K562 (cell line): Measurements from ENCODE around the gene RAPGEF5. TPM values are rescaled to one million over a fixed set of nuclear protein-coding genes. Genes with fewer than 3 reads are reported as not detected.

Experiments
- ATAC-seq: fragments of 200-7000 bp; cut with Tn5 transposase; 3 replicates; pipeline ENCODE4 v1.9.1; 2020; ENCODE audit warnings: moderate library complexity
- BruUV-seq: library from RNA; stranded (reverse); fragments of 400-500 nt; replicated peaks from 2 replicates; lab custom pipeline; 2021; lab: Mats Ljungman, UMichigan
- CTCF ChIA-PET: fragments of 300-600 bp; formaldehyde crosslinking; extraction: SDS; loops from one replicate; lab custom pipeline; 2021; ENCODE audit warnings: low intra/inter-chr PET ratio; lab: Yijun Ruan, JAX
- POLR2A ChIA-PET: fragments of 300-600, 350-650 bp; sonication (Branson Sonifier 250); formaldehyde crosslinking; extraction: SDS; loops from one replicate; lab custom pipeline; 2021; ENCODE audit warnings: antibody characterized with exemption, inconsistent platforms; lab: Yijun Ruan, JAX
- DNase-seq, 4 experiments: peaks; one replicate each; pipeline versions ENCODE4 v3.0.0 to v3.0.0-alpha.2; 2011 to 2018; ENCODE audit warnings: low spot score in 3 of 4, mixed read lengths in 3 of 4; ENCODE audit errors: extremely low read depth in 1 of 4
- FAIRE-seq: peaks from 2 replicates; lab custom pipeline; 2011; peaks lifted over from hg19 to GRCh38; lab: Jason Lieb, UNC
- H2AFZ ChIP-seq: 2 replicates; pipeline ENCODE4 v1.6.0; 2011; ENCODE audit warnings: low read depth, low read length, control low read depth, inconsistent platforms
- H3K27ac ChIP-seq: fragments of 200-600 bp; 3 replicates; pipeline ENCODE4 v1.8.0; 2011; ENCODE audit warnings: low read depth, mild to moderate bottlenecking, control low read depth, inconsistent platforms, low read length, moderate library complexity, mixed read lengths; ENCODE audit errors: extremely low read depth
- H3K27me3 ChIP-seq, 2 experiments: fragments of 300-600 bp in 1 of 2; 2 replicates in 1 of 2; 3 replicates in 1 of 2; pipeline versions ENCODE4 v1.6.0 to v1.8.0; 2011; ENCODE audit warnings: inconsistent platforms in 2 of 2, low read length in 2 of 2, mild to moderate bottlenecking in 1 of 2, mixed read lengths in 1 of 2, moderate library complexity in 1 of 2; ENCODE audit not compliant: control insufficient read depth in 2 of 2, insufficient read depth in 2 of 2
- H3K36me3 ChIP-seq: fragments of 300-600 bp; 3 replicates; pipeline ENCODE4 v1.8.0; 2011; ENCODE audit warnings: mild to moderate bottlenecking, low read length, inconsistent platforms; ENCODE audit not compliant: control insufficient read depth, insufficient read depth
- H3K4me1 ChIP-seq, 2 experiments: fragments of 200-600 bp in 1 of 2; replicated peaks in 1 of 2; 2 replicates in 1 of 2; 3 replicates in 1 of 2; pipeline versions ENCODE4 v1.5.1 to v1.8.0; 2011; ENCODE audit warnings: inconsistent platforms in 2 of 2, low read length in 2 of 2, mild to moderate bottlenecking in 1 of 2, mixed read lengths in 1 of 2, moderate library complexity in 1 of 2; ENCODE audit not compliant: control insufficient read depth in 2 of 2, insufficient read depth in 2 of 2
- H3K4me2 ChIP-seq: 2 replicates; pipeline ENCODE4 v1.6.1; 2011; ENCODE audit warnings: low read length, control low read depth, inconsistent platforms, mixed read lengths; ENCODE audit not compliant: insufficient read depth
- H3K4me3 ChIP-seq: fragments of 200-600 bp; sonication (generic), shearing (Covaris generic); 2 replicates; pipeline ENCODE4 v1.5.1; 2016; ENCODE audit warnings: control low read depth, inconsistent platforms
- H3K79me2 ChIP-seq: fragments of 200-600 bp; 3 replicates; pipeline ENCODE4 v1.8.0; 2011; ENCODE audit warnings: low read length, inconsistent platforms; ENCODE audit not compliant: control insufficient read depth, insufficient read depth
- H3K9ac ChIP-seq, 2 experiments: 2 replicates each; pipeline versions ENCODE4 v1.6.0 to v1.6.1; 2011; ENCODE audit warnings: low read depth in 2 of 2, low read length in 2 of 2, control low read depth in 1 of 2, inconsistent platforms in 1 of 2, mild to moderate bottlenecking in 1 of 2, mixed read lengths in 1 of 2; ENCODE audit not compliant: insufficient read depth in 1 of 2
- H3K9me1 ChIP-seq: one replicate; pipeline ENCODE4 v1.6.0; 2011; ENCODE audit warnings: inconsistent platforms, mild to moderate bottlenecking, low read length, moderate library complexity; ENCODE audit not compliant: control insufficient read depth, insufficient read depth
- H3K9me3 ChIP-seq: replicated peaks from 2 replicates; pipeline ENCODE4 v1.5.1; 2011; ENCODE audit warnings: low read depth, low read length, inconsistent platforms; ENCODE audit not compliant: control insufficient read depth, insufficient read depth
- H4K20me1 ChIP-seq: replicated peaks from 2 replicates; pipeline ENCODE4 v1.6.1; 2011; ENCODE audit warnings: low read length, inconsistent platforms, mixed read lengths; ENCODE audit not compliant: control insufficient read depth, insufficient read depth
- FOXP1 ChIP-seq: sonication (generic); formaldehyde crosslinking; IDR thresholded peaks from 2 replicates; pipeline ENCODE4 v1.8.0; 2022; ENCODE audit warnings: mild to moderate bottlenecking, missing genetic modification reagents
- L3MBTL2 ChIP-seq: fragments of 450-650 bp; IDR thresholded peaks from 2 replicates; pipeline ENCODE4 v1.6.1; 2016; ENCODE audit warnings: mild to moderate bottlenecking, moderate library complexity
- MAX ChIP-seq: sonication (generic); formaldehyde crosslinking; IDR thresholded peaks from 2 replicates; pipeline ENCODE4 v1.9.0; 2022; ENCODE audit warnings: mild to moderate bottlenecking, missing genetic modification reagents
- PHF21A ChIP-seq: fragments of 450-650 bp; IDR thresholded peaks from 2 replicates; pipeline ENCODE4 v1.6.1; 2017; ENCODE audit warnings: low read depth, borderline replicate concordance
- WGBS: fragments of 100-300 bp; shearing (Covaris generic); methylation state at CpG from one replicate; pipeline ENCODE4 v1.1.6; 2016; ENCODE audit warnings: low coverage, mixed read lengths; ENCODE audit not compliant: insufficient coverage; ENCODE audit errors: missing lambda C conversion rate; 5-methylcytosine and 5-hydroxymethylcytosine counted together
- in situ Hi-C: fragments of 300-500 bp; cut with MboI; formaldehyde crosslinking; loops from 4 replicates; pipeline ENCODE4 v1.15.0; 2018; ENCODE audit warnings: inconsistent platforms, mixed read lengths
- intact Hi-C: fragments of 100-400 bp; cut with micrococcal nuclease; formaldehyde crosslinking; loops from 2 replicates; pipeline ENCODE4 v1.14.2; 2022
- polyA plus RNA-seq, 8 experiments: library from polyadenylated mRNA; depleted of rRNA in 4 of 8; stranded (reverse) in 5 of 8; unstranded in 3 of 8; fragments of >200 nt; fragmentation: Nextera tagmentation in 2 of 8; fragmentation: Illumina TruSeq in 1 of 8; extraction: Ambion mirVana in 2 of 8; extraction: Trizol in 1 of 8; gene quantifications; 2 replicates each; pipeline versions ENCODE4 v1.2.1 to v1.2.3, GENCODE V29; 2011 to 2014; ENCODE audit warnings: inconsistent platforms in 1 of 8, missing spikeins in 1 of 8
- total RNA-seq, 7 experiments: library from RNA; depleted of rRNA in 6 of 7; stranded (reverse); fragments of >200 nt in 6 of 7; fragmentation: Illumina TruSeq in 2 of 7; extraction: Trizol in 2 of 7; gene quantifications; 2 replicates each; pipeline versions ENCODE4 v1.2.1 to v1.2.3, GENCODE V29; 2011 to 2021; ENCODE audit warnings: low replicate concordance in 1 of 7
- TF ChIP-seq, protein P1 (sequence below), 2 experiments: IDR thresholded peaks; 2 replicates each; pipeline ENCODE4 v1.6.1; 2011; ENCODE audit warnings: borderline replicate concordance in 1 of 2, control low read depth in 1 of 2, low read depth in 1 of 2, low read length in 1 of 2, mild to moderate bottlenecking in 1 of 2, mixed read lengths in 1 of 2, moderate library complexity in 1 of 2; ENCODE audit not compliant: insufficient read depth in 1 of 2, insufficient read length in 1 of 2, poor library complexity in 1 of 2, severe bottlenecking in 1 of 2; ENCODE audit errors: extremely low read depth in 1 of 2
- TF ChIP-seq, protein P2 (sequence below): fragments of 450-650 bp; IDR thresholded peaks from 2 replicates; pipeline ENCODE4 v1.6.1; 2016; ENCODE audit warnings: mild to moderate bottlenecking, moderate library complexity

RAPGEF5 gene
- total and polyA plus RNA-seq, 9 of the 15 experiments (the other 6 are each of a cell fraction or from before 2014, with no cell fraction given), result 0.39 to 2.0 (median 1.1) TPM

- Histone ChIP-seq H3K9me3 (no peaks in the 10 kb centered on the region; the same call in 1 of the 2 replicates), H3K79me2 (no peaks in the 10 kb centered on the region)
- FAIRE-seq, result no peak
- TF ChIP-seq L3MBTL2 (peak; percentile 68), FOXP1 (CRISPR knock-in tag) (0 out of 2 replicates have a peak, but pooled peaks have one; percentile 29), PHF21A (no peak), MAX (CRISPR knock-in tag) (peak; percentile 38; the same call in 1 of the 2 replicates)
- TF ChIP-seq, protein P1, sequence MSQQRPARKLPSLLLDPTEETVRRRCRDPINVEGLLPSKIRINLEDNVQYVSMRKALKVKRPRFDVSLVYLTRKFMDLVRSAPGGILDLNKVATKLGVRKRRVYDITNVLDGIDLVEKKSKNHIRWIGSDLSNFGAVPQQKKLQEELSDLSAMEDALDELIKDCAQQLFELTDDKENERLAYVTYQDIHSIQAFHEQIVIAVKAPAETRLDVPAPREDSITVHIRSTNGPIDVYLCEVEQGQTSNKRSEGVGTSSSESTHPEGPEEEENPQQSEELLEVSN (IDR thresholded peaks at IDR 0.05; ENCODE audit: borderline replicate concordance in 1 of 2, extremely low read depth in 1 of 2, insufficient read depth in 1 of 2, insufficient read length in 1 of 2, low read depth in 1 of 2, low read length in 1 of 2, poor library complexity in 1 of 2, severe bottlenecking in 1 of 2), result peak in 1 of 2 experiments; percentile 26
- TF ChIP-seq, protein P2, sequence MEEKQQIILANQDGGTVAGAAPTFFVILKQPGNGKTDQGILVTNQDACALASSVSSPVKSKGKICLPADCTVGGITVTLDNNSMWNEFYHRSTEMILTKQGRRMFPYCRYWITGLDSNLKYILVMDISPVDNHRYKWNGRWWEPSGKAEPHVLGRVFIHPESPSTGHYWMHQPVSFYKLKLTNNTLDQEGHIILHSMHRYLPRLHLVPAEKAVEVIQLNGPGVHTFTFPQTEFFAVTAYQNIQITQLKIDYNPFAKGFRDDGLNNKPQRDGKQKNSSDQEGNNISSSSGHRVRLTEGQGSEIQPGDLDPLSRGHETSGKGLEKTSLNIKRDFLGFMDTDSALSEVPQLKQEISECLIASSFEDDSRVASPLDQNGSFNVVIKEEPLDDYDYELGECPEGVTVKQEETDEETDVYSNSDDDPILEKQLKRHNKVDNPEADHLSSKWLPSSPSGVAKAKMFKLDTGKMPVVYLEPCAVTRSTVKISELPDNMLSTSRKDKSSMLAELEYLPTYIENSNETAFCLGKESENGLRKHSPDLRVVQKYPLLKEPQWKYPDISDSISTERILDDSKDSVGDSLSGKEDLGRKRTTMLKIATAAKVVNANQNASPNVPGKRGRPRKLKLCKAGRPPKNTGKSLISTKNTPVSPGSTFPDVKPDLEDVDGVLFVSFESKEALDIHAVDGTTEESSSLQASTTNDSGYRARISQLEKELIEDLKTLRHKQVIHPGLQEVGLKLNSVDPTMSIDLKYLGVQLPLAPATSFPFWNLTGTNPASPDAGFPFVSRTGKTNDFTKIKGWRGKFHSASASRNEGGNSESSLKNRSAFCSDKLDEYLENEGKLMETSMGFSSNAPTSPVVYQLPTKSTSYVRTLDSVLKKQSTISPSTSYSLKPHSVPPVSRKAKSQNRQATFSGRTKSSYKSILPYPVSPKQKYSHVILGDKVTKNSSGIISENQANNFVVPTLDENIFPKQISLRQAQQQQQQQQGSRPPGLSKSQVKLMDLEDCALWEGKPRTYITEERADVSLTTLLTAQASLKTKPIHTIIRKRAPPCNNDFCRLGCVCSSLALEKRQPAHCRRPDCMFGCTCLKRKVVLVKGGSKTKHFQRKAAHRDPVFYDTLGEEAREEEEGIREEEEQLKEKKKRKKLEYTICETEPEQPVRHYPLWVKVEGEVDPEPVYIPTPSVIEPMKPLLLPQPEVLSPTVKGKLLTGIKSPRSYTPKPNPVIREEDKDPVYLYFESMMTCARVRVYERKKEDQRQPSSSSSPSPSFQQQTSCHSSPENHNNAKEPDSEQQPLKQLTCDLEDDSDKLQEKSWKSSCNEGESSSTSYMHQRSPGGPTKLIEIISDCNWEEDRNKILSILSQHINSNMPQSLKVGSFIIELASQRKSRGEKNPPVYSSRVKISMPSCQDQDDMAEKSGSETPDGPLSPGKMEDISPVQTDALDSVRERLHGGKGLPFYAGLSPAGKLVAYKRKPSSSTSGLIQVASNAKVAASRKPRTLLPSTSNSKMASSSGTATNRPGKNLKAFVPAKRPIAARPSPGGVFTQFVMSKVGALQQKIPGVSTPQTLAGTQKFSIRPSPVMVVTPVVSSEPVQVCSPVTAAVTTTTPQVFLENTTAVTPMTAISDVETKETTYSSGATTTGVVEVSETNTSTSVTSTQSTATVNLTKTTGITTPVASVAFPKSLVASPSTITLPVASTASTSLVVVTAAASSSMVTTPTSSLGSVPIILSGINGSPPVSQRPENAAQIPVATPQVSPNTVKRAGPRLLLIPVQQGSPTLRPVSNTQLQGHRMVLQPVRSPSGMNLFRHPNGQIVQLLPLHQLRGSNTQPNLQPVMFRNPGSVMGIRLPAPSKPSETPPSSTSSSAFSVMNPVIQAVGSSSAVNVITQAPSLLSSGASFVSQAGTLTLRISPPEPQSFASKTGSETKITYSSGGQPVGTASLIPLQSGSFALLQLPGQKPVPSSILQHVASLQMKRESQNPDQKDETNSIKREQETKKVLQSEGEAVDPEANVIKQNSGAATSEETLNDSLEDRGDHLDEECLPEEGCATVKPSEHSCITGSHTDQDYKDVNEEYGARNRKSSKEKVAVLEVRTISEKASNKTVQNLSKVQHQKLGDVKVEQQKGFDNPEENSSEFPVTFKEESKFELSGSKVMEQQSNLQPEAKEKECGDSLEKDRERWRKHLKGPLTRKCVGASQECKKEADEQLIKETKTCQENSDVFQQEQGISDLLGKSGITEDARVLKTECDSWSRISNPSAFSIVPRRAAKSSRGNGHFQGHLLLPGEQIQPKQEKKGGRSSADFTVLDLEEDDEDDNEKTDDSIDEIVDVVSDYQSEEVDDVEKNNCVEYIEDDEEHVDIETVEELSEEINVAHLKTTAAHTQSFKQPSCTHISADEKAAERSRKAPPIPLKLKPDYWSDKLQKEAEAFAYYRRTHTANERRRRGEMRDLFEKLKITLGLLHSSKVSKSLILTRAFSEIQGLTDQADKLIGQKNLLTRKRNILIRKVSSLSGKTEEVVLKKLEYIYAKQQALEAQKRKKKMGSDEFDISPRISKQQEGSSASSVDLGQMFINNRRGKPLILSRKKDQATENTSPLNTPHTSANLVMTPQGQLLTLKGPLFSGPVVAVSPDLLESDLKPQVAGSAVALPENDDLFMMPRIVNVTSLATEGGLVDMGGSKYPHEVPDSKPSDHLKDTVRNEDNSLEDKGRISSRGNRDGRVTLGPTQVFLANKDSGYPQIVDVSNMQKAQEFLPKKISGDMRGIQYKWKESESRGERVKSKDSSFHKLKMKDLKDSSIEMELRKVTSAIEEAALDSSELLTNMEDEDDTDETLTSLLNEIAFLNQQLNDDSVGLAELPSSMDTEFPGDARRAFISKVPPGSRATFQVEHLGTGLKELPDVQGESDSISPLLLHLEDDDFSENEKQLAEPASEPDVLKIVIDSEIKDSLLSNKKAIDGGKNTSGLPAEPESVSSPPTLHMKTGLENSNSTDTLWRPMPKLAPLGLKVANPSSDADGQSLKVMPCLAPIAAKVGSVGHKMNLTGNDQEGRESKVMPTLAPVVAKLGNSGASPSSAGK, result peak; percentile 92
- TF ChIP-seq, all 486 proteins: peak for 5
- CTCF ChIA-PET, result no interaction called here
- H3K9ac ChIP-seq, result peak overlapping the region; percentile 33 to 88; a peak in 3 of 4 replicates
- 6% methylated on average over 10 of the region's 10 CpGs for WGBS
- peak overlapping the region; percentile 46 for H3K4me3 ChIP-seq
- peak overlapping the region; percentile 95 for H2AFZ ChIP-seq
- POLR2A ChIA-PET, result interaction anchor here (0.8 to 1.1 kb wide), 2 partner anchors 17 to 18 kb away, joined by 3 read pairs; no protein-coding TSS in a partner anchor
- H3K4me2 ChIP-seq, result peak overlapping the region; percentile 84
- no peaks in the 10 kb centered on the region for H4K20me1 ChIP-seq
- in situ Hi-C loops (no loop called here), intact Hi-C loops (loop anchor here (10.0 kb wide), 2 partner anchors 79 to 819 kb away; no protein-coding TSS in a partner anchor)
- BruUV-seq, result no TSS peak
- no peak overlapping the region; the same call in 2 of the 3 replicates for H3K27ac ChIP-seq
- ATAC-seq (no peak), DNase-seq (no peak)
- no peaks in the 10 kb centered on the region for H3K9me1 ChIP-seq
- peaks cover 9 to 14% of the 10 kb centered on the region in 2 experiments; a peak in 3 of 5 replicates for H3K4me1 ChIP-seq
- H3K36me3 ChIP-seq, result no peaks in the 10 kb centered on the region
- H3K27me3 ChIP-seq, result peaks cover 3 to 16% of the 10 kb centered on the region in 2 experiments; a peak in 2 of 5 replicates
These were observed 273.2 kb downstream of the RAPGEF5 start for GRCh38 chr7:22083704-22084240.
